A673 (cell line): Measurements from ENCODE around the gene EMID1. TPM values are rescaled to one million over a fixed set of nuclear protein-coding genes. Genes with fewer than 3 reads are reported as not detected.

Experiments used
- BruUV-seq: library from RNA; stranded (reverse); fragments of 400-500 nt; replicated peaks from 2 replicates; lab custom pipeline; 2021; lab: Mats Ljungman, UMichigan
- CTCF ChIA-PET: fragments of 300-600 bp; sonication (Branson Sonifier 250); formaldehyde crosslinking; loops from one replicate; lab custom pipeline; 2022; ENCODE audit warnings: antibody characterized with exemption; lab: Charles Lee
- POLR2A ChIA-PET: fragments of 300-600 bp; sonication (Branson Sonifier 250); formaldehyde crosslinking; loops from one replicate; lab custom pipeline; 2022; ENCODE audit warnings: antibody characterized with exemption; ENCODE audit not compliant: low non-redundant PET; lab: Charles Lee
- DNase-seq: peaks from one replicate; pipeline ENCODE4 v3.0.0-alpha.2; 2015; ENCODE audit warnings: low spot score
- H3K27ac ChIP-seq: fragments of 200-600 bp; sonication (generic); 2 replicates; pipeline ENCODE4 v1.5.1; 2016; ENCODE audit warnings: mixed run types, low read depth, mild to moderate bottlenecking, mixed read lengths, antibody characterized with exemption, low read length; ENCODE audit not compliant: poor library complexity, severe bottlenecking
- H3K27me3 ChIP-seq: fragments of 200-600 bp; sonication (generic); replicated peaks from 2 replicates; pipeline ENCODE4 v1.6.1; 2017; ENCODE audit warnings: mixed run types, low read depth, mild to moderate bottlenecking, mixed read lengths, antibody characterized with exemption, low read length; ENCODE audit not compliant: insufficient read depth, poor library complexity
- H3K36me3 ChIP-seq: fragments of 200-600 bp; sonication (generic); 2 replicates; pipeline ENCODE4 v1.6.1; 2016; ENCODE audit warnings: mixed run types, mild to moderate bottlenecking, mixed read lengths, antibody characterized with exemption, low read length; ENCODE audit not compliant: insufficient read depth, poor library complexity, severe bottlenecking
- H3K4me1 ChIP-seq: fragments of 200-600 bp; sonication (generic); 2 replicates; pipeline ENCODE4 v1.6.1; 2017; ENCODE audit warnings: mixed run types, mild to moderate bottlenecking, mixed read lengths, antibody characterized with exemption, low read length; ENCODE audit not compliant: insufficient read depth, poor library complexity, severe bottlenecking
- H3K4me3 ChIP-seq: fragments of 200-600 bp; sonication (generic); 2 replicates; pipeline ENCODE4 v1.5.1; 2016; ENCODE audit warnings: low read depth, mixed run types, mild to moderate bottlenecking, mixed read lengths, low read length; ENCODE audit not compliant: poor library complexity, severe bottlenecking
- H3K9me3 ChIP-seq: fragments of 200-600 bp; sonication (generic); 2 replicates; pipeline ENCODE4 v1.6.1; 2016; ENCODE audit warnings: mixed run types, low read depth, mild to moderate bottlenecking, mixed read lengths, antibody characterized with exemption, low read length; ENCODE audit not compliant: poor library complexity, severe bottlenecking
- CTCF ChIP-seq: fragments of 300-800, 200-600 bp; sonication (generic); conservative IDR thresholded peaks from 2 replicates; pipeline ENCODE4 v1.5.1; 2017; ENCODE audit warnings: low read depth, mild to moderate bottlenecking, antibody characterized with exemption, low read length, moderate library complexity, mixed read lengths
- EZH2 ChIP-seq: fragments of 200-600 bp; sonication (generic); IDR thresholded peaks from 2 replicates; pipeline ENCODE4 v1.6.1; 2017; ENCODE audit warnings: borderline replicate concordance, low read depth, mild to moderate bottlenecking, mixed read lengths, antibody characterized with exemption, low read length; ENCODE audit not compliant: poor library complexity, severe bottlenecking
- intact Hi-C: fragments of 100-400 bp; cut with micrococcal nuclease; formaldehyde crosslinking; loops from one replicate; pipeline ENCODE4 v1.10.0; 2022; ENCODE audit not compliant: unreplicated experiment
- total RNA-seq: library from RNA; stranded (reverse); gene quantifications from 2 replicates; pipeline ENCODE4 v1.2.3, GENCODE V29; 2021

The EMID1 gene
- total RNA-seq, 1 experiment from 2014 or later, result not detected

GRCh38 chr22:29214232-29214631, 8.5 kb downstream of the EMID1 start:
- Histone ChIP-seq H3K9me3 (no peaks in the 10 kb centered on the region), H3K4me3 (no peak overlapping the region), H3K36me3 (no peaks in the 10 kb centered on the region), H3K27ac (no peak overlapping the region), H3K27me3 (no peaks in the 10 kb centered on the region), H3K4me1 (no peaks in the 10 kb centered on the region)
- CTCF ChIA-PET, result no interaction called here
- DNase-seq, result no peak
- TF ChIP-seq CTCF, result no peak
- no peak for TF ChIP-seq EZH2
- POLR2A ChIA-PET, result no interaction called here
- no TSS peak for BruUV-seq
- intact Hi-C loops, result no loop called here

- ChIA-PET CTCF (no interaction called here), POLR2A (no interaction called here)
- Histone ChIP-seq H3K36me3 (no peaks in the 10 kb centered on the region), H3K4me3 (no peak overlapping the region), H3K27ac (no peak overlapping the region), H3K4me1 (no peaks in the 10 kb centered on the region), H3K27me3 (no peaks in the 10 kb centered on the region), H3K9me3 (no peaks in the 10 kb centered on the region)
- TF ChIP-seq EZH2 (no peak), CTCF (no peak)
- no TSS peak for BruUV-seq
- intact Hi-C loops, result no loop called here
- DNase-seq, result no peak
Observed at GRCh38 chr22:29215012-29215860, 9.5 kb downstream of the EMID1 start.

DNA sequence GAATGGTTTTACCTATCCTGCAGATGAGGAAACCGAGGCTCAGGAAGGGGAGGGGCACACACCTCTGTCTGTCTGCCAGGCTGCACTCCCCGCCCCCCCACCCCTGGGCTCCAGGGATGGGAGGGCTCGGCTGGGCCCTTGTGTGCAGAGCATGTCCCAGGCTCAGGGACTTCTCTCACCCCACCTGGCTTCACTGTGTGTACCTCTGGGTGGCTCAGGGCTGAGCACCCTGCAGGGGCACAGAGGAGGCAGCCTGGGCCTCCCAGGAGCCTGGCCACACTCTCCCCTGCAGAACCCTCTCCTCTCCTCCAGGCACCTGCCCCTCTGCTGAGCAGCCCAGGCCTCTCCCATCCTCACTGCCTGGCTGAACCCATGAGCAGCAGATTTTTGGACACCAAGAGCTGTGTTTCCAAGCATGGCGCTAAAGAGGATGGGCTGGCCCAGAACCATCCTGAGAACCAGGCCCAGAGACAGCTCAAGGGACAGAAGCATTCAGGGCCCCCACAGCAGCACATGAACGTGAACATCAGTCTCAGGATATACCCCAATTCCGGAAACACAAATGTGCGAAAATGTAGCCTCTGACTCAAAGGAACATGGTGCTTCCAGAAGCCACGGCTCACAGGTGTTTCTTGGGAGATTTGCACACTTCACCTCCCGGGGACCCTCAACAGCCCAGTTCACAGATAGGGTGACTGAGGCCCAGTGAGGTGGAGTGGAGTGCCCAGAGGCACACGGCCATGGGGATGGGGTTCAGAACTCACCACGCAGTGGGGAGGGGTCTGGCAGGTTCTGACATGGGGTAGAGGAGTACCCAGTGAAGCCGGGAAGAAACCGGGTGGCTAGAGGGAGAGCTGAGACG, 10.5 kb downstream of the EMID1 start:
- POLR2A ChIA-PET, result interaction anchor here (0.5 kb wide), 1 partner anchor 57 kb away, joined by 3 read pairs; no protein-coding TSS in a partner anchor

More for the DNA sequence above, 10.5 kb downstream of the EMID1 start:
- no peak for TF ChIP-seq CTCF
- no peak for TF ChIP-seq EZH2
- H3K36me3 ChIP-seq, result no peaks in the 10 kb centered on the region
- no peaks in the 10 kb centered on the region for H3K4me1 ChIP-seq
- no peaks in the 10 kb centered on the region for H3K27me3 ChIP-seq
- BruUV-seq, result no TSS peak
- H3K4me3 ChIP-seq, result no peak overlapping the region
- CTCF ChIA-PET, result no interaction called here
- H3K27ac ChIP-seq, result no peak overlapping the region
- DNase-seq, result no peak
- intact Hi-C loops, result no loop called here
- no peaks in the 10 kb centered on the region for H3K9me3 ChIP-seq
